Epithelial cell of esophagus (primary cell): ENCODE data around the gene ARVCF.

Experiments used
- DNase-seq: peaks from one replicate; pipeline ENCODE4 v3.0.0; 2010; ENCODE audit warnings: low read depth
- H3K4me3 ChIP-seq: 2 replicates; pipeline ENCODE4 v1.5.1; 2011; ENCODE audit warnings: mild to moderate bottlenecking, low read length, control low read depth
- TF ChIP-seq, protein P1 (sequence below): IDR thresholded peaks from 2 replicates; pipeline ENCODE4 v1.5.1; 2011; ENCODE audit warnings: low read depth, mild to moderate bottlenecking, low read length, control low read depth, inconsistent platforms; ENCODE audit not compliant: insufficient read depth; ENCODE audit errors: missing control alignments

Gene ARVCF

DNA sequence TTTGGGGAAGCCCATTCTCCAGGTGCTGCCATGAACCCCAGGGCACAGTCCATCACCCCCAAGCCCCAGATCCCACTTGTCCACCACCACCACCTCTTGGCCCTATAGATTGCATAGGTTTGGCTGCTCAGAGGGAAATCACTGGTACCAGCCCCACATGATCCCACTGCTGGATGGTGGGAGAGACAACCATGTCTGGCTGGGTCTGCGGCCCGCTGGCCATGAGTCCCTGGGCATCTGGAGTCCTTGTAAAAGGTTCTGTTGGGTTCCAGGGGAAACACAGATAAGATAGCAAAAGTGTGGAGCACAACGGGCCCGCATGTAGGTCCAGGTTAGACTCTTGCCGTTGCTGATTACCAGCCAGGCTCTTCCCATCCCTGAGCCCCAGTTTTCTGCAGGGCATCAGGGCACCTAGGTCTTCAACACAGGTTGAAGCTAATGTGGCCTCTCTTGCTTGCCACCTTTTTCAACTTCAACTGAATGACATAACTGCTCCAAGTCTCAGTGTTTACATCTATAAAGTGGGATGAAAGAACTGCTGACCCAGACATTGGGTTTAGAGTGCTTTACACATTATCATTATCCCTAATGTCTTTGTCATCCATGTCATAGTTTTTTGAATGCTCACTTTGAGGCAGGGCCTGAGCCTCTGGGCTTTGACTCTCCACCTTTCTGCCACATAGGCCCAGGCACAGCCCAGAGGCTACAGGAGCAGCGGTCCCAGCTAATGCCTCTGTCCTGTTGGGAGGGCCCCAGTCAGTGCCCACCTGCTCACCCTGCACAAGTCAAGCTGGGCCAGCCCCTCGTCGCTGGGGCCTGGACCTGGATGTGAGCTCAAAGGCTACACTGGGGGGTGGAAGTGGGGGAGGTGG lies 3.3 kb upstream of the ARVCF start:
- DNase-seq = no peak
- TF ChIP-seq, protein P1, sequence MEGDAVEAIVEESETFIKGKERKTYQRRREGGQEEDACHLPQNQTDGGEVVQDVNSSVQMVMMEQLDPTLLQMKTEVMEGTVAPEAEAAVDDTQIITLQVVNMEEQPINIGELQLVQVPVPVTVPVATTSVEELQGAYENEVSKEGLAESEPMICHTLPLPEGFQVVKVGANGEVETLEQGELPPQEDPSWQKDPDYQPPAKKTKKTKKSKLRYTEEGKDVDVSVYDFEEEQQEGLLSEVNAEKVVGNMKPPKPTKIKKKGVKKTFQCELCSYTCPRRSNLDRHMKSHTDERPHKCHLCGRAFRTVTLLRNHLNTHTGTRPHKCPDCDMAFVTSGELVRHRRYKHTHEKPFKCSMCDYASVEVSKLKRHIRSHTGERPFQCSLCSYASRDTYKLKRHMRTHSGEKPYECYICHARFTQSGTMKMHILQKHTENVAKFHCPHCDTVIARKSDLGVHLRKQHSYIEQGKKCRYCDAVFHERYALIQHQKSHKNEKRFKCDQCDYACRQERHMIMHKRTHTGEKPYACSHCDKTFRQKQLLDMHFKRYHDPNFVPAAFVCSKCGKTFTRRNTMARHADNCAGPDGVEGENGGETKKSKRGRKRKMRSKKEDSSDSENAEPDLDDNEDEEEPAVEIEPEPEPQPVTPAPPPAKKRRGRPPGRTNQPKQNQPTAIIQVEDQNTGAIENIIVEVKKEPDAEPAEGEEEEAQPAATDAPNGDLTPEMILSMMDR = no peak
- peak overlapping the region; percentile 64 for H3K4me3 ChIP-seq

DNA sequence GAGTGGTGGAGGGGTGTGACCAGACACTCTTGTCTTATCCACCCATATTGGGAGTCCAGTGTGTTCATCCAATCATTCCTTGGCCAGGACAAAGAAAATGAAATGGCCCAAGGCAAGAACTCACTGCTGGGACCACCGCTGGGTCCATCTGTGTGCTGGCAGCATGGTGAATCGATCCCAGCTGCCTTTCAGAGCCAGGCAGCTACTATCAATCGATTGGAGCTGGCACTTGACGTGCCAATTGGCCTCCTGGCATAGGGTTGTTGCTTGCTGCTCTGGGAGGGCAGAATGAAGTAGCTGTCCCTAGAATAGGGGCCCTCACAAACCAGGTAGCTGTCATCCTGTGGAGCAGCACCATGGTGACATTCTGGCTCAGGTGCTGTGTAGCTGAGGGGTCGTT lies 1.4 kb upstream of the ARVCF start:
- no peak overlapping the region for H3K4me3 ChIP-seq
- DNase-seq = no peak
- TF ChIP-seq, protein P1 = no peak

DNA sequence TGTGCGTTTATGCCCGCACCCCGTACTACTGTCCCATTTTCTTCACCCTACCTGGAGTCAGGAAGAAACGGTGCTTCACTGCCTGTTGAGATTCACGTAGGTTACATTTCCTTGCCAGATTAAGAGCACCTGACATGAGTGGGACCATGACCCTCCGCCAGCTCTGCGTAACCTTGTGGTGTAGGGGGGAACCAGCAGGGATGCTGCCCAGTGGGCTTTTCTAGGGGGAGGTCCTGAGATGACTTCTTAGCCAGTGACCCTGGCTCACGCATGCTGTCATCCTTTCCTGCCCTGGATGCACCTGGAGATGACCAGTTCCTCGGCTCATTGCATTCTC lies 967 bp upstream of the ARVCF start:
- TF ChIP-seq, protein P1 = no peak
- H3K4me3 ChIP-seq = no peak overlapping the region
- DNase-seq = no peak

DNA sequence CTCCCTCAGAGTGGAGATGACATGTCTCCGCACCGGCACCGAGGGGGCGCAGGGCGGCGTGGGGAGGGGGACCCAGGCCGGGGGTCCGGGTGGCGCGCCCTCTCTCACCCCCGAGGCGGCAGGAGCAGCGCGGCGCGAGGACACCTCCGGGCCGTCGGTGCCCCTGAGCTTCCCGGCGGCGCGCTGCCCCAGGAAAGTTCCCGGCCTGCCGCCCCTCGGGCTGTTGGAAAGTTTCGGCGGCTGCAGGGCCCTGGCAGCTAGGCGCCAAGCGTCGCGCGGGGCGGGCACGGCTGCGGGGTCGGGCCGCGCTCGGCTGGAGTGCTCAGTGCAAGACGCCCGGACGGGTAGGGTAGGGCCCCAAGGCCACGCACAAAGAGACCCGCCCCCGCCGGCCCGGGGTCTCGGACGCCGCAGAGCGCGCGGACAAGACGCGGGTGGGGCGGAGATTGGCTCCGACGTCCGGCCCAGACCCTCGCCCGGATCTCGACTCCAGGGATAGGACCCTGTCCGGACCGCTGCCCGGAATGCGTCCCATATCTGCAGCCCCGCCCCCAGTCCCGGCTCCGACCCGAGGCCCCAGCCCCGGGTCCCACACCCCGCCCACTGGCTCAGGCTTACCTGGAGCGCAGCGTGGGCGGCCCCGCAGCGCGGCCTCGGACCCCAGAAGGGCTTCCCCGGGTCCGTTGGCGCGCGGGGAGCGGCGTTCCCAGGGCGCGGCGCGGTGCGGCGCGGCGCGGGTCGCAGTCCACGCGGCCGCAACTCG lies 471 bp downstream of the ARVCF start:
- no peak for DNase-seq
- TF ChIP-seq, protein P1 = no peak
- H3K4me3 ChIP-seq = peak overlapping the region; percentile 53

DNA sequence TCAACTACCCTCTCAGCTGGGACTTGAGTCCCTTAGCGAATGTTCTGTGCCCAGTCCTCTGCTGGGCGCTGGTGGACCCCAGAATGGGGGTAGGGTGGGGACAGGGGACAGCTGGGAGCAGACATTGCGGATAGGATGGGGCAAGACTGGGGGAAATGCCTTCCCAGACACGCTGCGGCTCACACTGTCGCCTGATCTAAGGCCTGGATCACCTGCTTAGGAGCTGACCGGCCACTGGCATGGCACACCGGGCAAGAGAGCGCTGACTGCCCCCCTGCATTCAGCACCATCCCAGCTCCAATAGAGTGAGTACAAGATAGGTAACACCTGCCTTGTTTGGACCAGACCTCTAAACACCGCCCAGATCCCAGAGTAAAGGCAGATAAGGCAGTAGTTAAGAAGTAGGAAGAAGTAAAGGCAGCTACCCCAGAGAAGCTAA lies 1.4 kb downstream of the ARVCF start:
- H3K4me3 ChIP-seq = no peak overlapping the region
- TF ChIP-seq, protein P1 = no peak
- DNase-seq = no peak

DNA sequence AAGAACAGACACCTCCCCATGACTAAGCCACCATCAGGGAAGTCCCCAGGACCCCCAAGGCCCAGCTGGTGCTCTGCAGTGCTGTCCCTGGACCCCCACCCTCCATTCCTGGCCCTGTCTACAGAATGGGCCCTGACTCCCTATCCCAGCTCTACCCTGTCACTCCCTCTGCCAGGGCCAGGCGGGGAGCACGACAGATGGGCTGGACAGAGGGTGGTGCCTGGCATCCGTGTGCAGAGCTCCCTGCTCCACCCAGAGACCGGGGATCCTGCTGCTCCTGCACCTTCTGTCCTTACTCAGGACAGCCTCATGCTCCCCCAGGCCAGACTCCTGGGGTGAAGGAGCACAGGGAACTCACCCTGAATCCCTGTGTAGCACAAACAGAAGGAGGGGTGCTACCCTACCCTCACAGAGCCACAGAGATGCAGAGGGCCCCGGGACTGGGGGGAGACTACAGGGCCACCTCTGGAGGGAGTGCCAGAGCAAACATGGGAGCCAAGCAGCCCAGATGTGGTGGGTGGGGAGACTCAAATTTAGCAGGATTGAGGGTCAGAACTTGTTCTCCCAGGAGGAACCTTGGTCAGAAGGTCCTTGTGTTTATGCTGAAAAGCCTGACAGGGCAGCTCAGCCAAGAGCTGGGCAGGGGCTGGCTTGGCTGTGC lies 2.0 kb downstream of the ARVCF start:
- no peak for DNase-seq
- TF ChIP-seq, protein P1 = no peak
- no peak overlapping the region for H3K4me3 ChIP-seq
